A549 (cell line): Measurements from ENCODE around the gene ANXA6. TPM values are rescaled to one million over a fixed set of nuclear protein-coding genes. Genes with fewer than 3 reads are reported as not detected.

Source experiments
- ATAC-seq, 2 experiments: fragments of 200-7000 bp in 1 of 2; fragments of >200 bp in 1 of 2; cut with Nextera tagmentation in 1 of 2; cut with Tn5 transposase in 1 of 2; 3 replicates each; pipeline versions ENCODE4 v1.8.0 to v1.9.1; 2018 to 2020; ENCODE audit warnings: mild to moderate bottlenecking in 1 of 2, moderate library complexity in 1 of 2
- CTCF ChIA-PET: fragments of 300-600 bp; sonication (Branson Sonifier 250); formaldehyde crosslinking; extraction: SDS; loops from one replicate; lab custom pipeline; 2021; ENCODE audit warnings: antibody characterized with exemption, inconsistent platforms; lab: Yijun Ruan, JAX
- POLR2A ChIA-PET: fragments of 350-600 bp; formaldehyde crosslinking; extraction: SDS; loops from one replicate; lab custom pipeline; 2021; ENCODE audit warnings: antibody characterized with exemption, inconsistent platforms; lab: Yijun Ruan, JAX
- DNase-seq, 2 experiments: peaks; one replicate each; pipeline versions ENCODE4 v3.0.0 to v3.0.0-alpha.2; 2011 to 2016; ENCODE audit warnings: low read depth in 1 of 2, low spot score in 1 of 2
- FAIRE-seq: peaks from 2 replicates; lab custom pipeline; 2011; peaks lifted over from hg19 to GRCh38; lab: Jason Lieb, UNC
- H3K27ac ChIP-seq, 2 experiments: fragments of >200 bp; sonication (Bioruptor Twin); formaldehyde crosslinking; 3 replicates each; pipeline ENCODE4 v1.5.1; 2016 to 2017
- H3K4me1 ChIP-seq: fragments of >200 bp; sonication (Bioruptor Twin); formaldehyde crosslinking; 3 replicates; pipeline ENCODE4 v1.6.1; 2016
- H3K4me2 ChIP-seq: fragments of >200 bp; sonication (Bioruptor Twin); formaldehyde crosslinking; 3 replicates; pipeline ENCODE4 v1.6.1; 2016
- H3K4me3 ChIP-seq: fragments of >200 bp; sonication (Bioruptor Twin); formaldehyde crosslinking; 3 replicates; pipeline ENCODE4 v1.5.1; 2016
- H3K9me3 ChIP-seq: fragments of >200 bp; sonication (Bioruptor Twin); formaldehyde crosslinking; 3 replicates; pipeline ENCODE4 v1.6.1; 2016
- BHLHE40 ChIP-seq: IDR thresholded peaks from 2 replicates; pipeline ENCODE4 v1.6.1; 2012; ENCODE audit warnings: low read depth, low read length, inconsistent platforms
- CBX8 ChIP-seq: fragments of 200-600 bp; sonication (generic); IDR thresholded peaks from 2 replicates; pipeline ENCODE4 v1.6.1; 2016
- EHMT2 ChIP-seq: fragments of 200-600 bp; sonication (generic); IDR thresholded peaks from 2 replicates; pipeline ENCODE4 v1.6.1; 2016; ENCODE audit warnings: antibody characterized with exemption, low read depth, mild to moderate bottlenecking, moderate library complexity
- ELK1 ChIP-seq: fragments of 150-350 bp; IDR thresholded peaks from 2 replicates; pipeline ENCODE4 v1.6.1; 2014; ENCODE audit warnings: low read depth, mild to moderate bottlenecking, low read length
- EP300 ChIP-seq, 2 experiments: fragments of >200 bp; sonication (Bioruptor Twin); formaldehyde crosslinking; IDR thresholded peaks; 2 replicates in 1 of 2; 3 replicates in 1 of 2; pipeline ENCODE4 v1.6.1; 2016 to 2017
- ESRRA ChIP-seq: fragments of 150-350 bp; IDR thresholded peaks from 2 replicates; pipeline ENCODE4 v1.6.1; 2014; ENCODE audit warnings: mild to moderate bottlenecking, low read length, borderline replicate concordance
- FOSB ChIP-seq: fragments of 250-450 bp; sonication (Bioruptor Pico); IDR thresholded peaks from 2 replicates; pipeline ENCODE4 v1.5.0; 2020; ENCODE audit warnings: mild to moderate bottlenecking, moderate library complexity
- HOXA7 ChIP-seq: fragments of 250-450 bp; sonication (Bioruptor Pico); IDR thresholded peaks from 2 replicates; pipeline ENCODE4 v1.5.0; 2020; ENCODE audit warnings: mild to moderate bottlenecking, moderate library complexity
- HOXB5 ChIP-seq: fragments of 250-450 bp; sonication (Bioruptor Pico); IDR thresholded peaks from 2 replicates; pipeline ENCODE4 v1.5.0; 2020; ENCODE audit warnings: mild to moderate bottlenecking, moderate library complexity
- KDM5A ChIP-seq: fragments of 200-600 bp; sonication (generic); IDR thresholded peaks from 2 replicates; pipeline ENCODE4 v1.6.1; 2016; ENCODE audit warnings: antibody characterized with exemption, mild to moderate bottlenecking
- MYC ChIP-seq: IDR thresholded peaks from 2 replicates; pipeline ENCODE4 v1.6.1; 2012; ENCODE audit warnings: mild to moderate bottlenecking, inconsistent platforms, low read length, improper control_type of control experiment, borderline replicate concordance
- NFE2L2 ChIP-seq: fragments of 150-350 bp; conservative IDR thresholded peaks from 2 replicates; pipeline ENCODE4 v1.6.1; 2014; ENCODE audit warnings: low read length
- RAD21 ChIP-seq, 2 experiments: fragments of >200 bp in 1 of 2; sonication (Bioruptor Twin) in 1 of 2; formaldehyde crosslinking in 1 of 2; IDR thresholded peaks in 1 of 2; conservative IDR thresholded peaks in 1 of 2; 2 replicates in 1 of 2; 3 replicates in 1 of 2; pipeline ENCODE4 v1.6.1; 2012 to 2018; ENCODE audit warnings: inconsistent platforms in 1 of 2
- RCOR1 ChIP-seq: fragments of 150-350 bp; IDR thresholded peaks from 2 replicates; pipeline ENCODE4 v1.6.1; 2014; ENCODE audit warnings: antibody characterized with exemption, low read length, low read depth
- SMC3 ChIP-seq: fragments of >200 bp; sonication (Bioruptor Twin); formaldehyde crosslinking; IDR thresholded peaks from 3 replicates; pipeline ENCODE4 v1.6.1; 2018; ENCODE audit warnings: inconsistent platforms
- TFCP2L1 ChIP-seq: fragments of 250-450 bp; sonication (Bioruptor Pico); IDR thresholded peaks from 2 replicates; pipeline ENCODE4 v1.5.0; 2021; ENCODE audit warnings: mild to moderate bottlenecking
- ZC3H11A ChIP-seq: fragments of 450-650 bp; IDR thresholded peaks from 2 replicates; pipeline ENCODE4 v1.6.1; 2014; ENCODE audit warnings: antibody characterized with exemption, mild to moderate bottlenecking
- ZFP36 ChIP-seq: fragments of 450-650 bp; IDR thresholded peaks from 2 replicates; pipeline ENCODE4 v1.6.1; 2014; ENCODE audit warnings: borderline replicate concordance; ENCODE audit not compliant: partially characterized antibody
- ZNF302 ChIP-seq: fragments of 250-450 bp; sonication (Bioruptor Pico); IDR thresholded peaks from 2 replicates; pipeline ENCODE4 v1.9.0; 2021; ENCODE audit warnings: inconsistent platforms, mild to moderate bottlenecking, moderate library complexity
- ZSCAN20 ChIP-seq: fragments of 250-450 bp; sonication (Bioruptor Pico); IDR thresholded peaks from 2 replicates; pipeline ENCODE4 v1.8.0; 2022; ENCODE audit warnings: mild to moderate bottlenecking, moderate library complexity
- WGBS: methylation state at CpG from one replicate; pipeline ENCODE4 v1.1.6; 2017; ENCODE audit errors: missing lambda C conversion rate; 5-methylcytosine and 5-hydroxymethylcytosine counted together
- polyA plus RNA-seq, 4 experiments: library from polyadenylated mRNA; depleted of rRNA in 3 of 4; stranded (reverse); fragments of >200 nt; fragmentation: RNase III in 1 of 4; extraction: RNeasy Plus Mini Kit Qiagen cat#74134 plus additional on column Dnase treatment in 1 of 4; gene quantifications; 2 replicates in 3 of 4; 3 replicates in 1 of 4; pipeline ENCODE4 v1.2.3, GENCODE V29; 2011 to 2017
- TF ChIP-seq, protein P1 (sequence below): fragments of 250-450 bp; sonication (Bioruptor Pico); IDR thresholded peaks from 2 replicates; pipeline ENCODE4 v1.5.0; 2021; ENCODE audit warnings: mild to moderate bottlenecking, moderate library complexity, borderline replicate concordance
- TF ChIP-seq, protein P2 (sequence below): fragments of 450-650 bp; IDR thresholded peaks from 2 replicates; pipeline ENCODE4 v1.6.1; 2014; ENCODE audit warnings: antibody characterized with exemption

ANXA6 gene
- polyA plus RNA-seq, 2 of the 4 experiments (the other 2 are of a cell fraction) = 32.4 to 53.0 TPM

DNA sequence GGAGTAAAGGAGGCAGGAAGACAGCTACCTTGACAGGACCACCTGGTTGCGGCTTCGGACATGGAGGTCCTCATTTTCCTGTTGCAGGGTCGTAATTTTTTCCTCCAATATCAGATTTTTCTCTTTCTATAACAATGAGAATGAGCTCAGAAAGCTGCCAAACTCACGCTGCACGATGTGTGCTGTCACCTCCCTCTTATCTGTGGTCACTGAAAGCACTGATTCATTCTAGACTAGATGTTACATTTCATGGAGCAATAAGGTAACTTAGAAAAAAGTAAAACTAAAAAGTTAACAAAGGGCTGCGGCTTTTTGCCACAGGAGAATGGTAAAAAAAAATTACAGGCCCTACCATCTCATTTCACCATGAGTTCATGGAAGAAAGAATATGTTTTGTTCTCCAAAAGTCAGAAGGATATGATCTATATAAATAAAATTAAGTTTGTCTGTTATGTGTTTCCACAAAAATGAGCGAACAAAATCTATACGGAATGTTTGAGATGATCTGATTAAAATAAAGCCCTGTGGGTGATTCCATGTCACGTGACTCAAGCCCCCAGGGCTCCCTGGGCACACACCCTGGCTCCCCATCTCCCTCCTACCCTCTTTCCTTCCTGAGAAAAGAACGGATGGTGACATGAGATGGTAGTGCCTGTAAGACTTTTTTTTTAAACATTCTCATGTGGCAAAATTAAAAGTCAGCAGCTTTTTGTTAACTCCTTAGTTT, 26.9 kb upstream of the ANXA6 start:
- CTCF ChIA-PET = interaction anchor here (1.2 to 3.7 kb wide), 2 partner anchors 20 to 383 kb away, joined by 3 to 18 read pairs; no protein-coding TSS in a partner anchor
- ATAC-seq = no peak
- TF ChIP-seq ZC3H11A = no peak
- TF ChIP-seq ELK1 = no peak
- TF ChIP-seq, protein P1, sequence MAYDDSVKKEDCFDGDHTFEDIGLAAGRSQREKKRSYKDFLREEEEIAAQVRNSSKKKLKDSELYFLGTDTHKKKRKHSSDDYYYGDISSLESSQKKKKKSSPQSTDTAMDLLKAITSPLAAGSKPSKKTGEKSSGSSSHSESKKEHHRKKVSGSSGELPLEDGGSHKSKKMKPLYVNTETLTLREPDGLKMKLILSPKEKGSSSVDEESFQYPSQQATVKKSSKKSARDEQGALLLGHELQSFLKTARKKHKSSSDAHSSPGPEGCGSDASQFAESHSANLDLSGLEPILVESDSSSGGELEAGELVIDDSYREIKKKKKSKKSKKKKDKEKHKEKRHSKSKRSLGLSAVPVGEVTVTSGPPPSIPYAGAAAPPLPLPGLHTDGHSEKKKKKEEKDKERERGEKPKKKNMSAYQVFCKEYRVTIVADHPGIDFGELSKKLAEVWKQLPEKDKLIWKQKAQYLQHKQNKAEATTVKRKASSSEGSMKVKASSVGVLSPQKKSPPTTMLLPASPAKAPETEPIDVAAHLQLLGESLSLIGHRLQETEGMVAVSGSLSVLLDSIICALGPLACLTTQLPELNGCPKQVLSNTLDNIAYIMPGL (CRISPR knock-in tag) = no peak
- TF ChIP-seq ZNF302 (CRISPR knock-in tag) = no peak
- no peak for TF ChIP-seq MYC
- TF ChIP-seq EHMT2 = no peak
- TF ChIP-seq FOSB (CRISPR knock-in tag) = no peak
- no peak for TF ChIP-seq HOXA7 (CRISPR knock-in tag)
- TF ChIP-seq, all 56 proteins: peak for 0
- Histone ChIP-seq H3K4me2 (no peak overlapping the region), H3K27ac (no peak overlapping the region), H3K4me3 (no peak overlapping the region), H3K4me1 (no peaks in the 10 kb centered on the region), H3K9me3 (peaks cover 4% of the 10 kb centered on the region; the same call in 1 of the 3 replicates)
- FAIRE-seq = no peak
- no peak for DNase-seq
- POLR2A ChIA-PET = no interaction called here
- 62% methylated on average over 10 of the region's 10 CpGs for WGBS

DNA sequence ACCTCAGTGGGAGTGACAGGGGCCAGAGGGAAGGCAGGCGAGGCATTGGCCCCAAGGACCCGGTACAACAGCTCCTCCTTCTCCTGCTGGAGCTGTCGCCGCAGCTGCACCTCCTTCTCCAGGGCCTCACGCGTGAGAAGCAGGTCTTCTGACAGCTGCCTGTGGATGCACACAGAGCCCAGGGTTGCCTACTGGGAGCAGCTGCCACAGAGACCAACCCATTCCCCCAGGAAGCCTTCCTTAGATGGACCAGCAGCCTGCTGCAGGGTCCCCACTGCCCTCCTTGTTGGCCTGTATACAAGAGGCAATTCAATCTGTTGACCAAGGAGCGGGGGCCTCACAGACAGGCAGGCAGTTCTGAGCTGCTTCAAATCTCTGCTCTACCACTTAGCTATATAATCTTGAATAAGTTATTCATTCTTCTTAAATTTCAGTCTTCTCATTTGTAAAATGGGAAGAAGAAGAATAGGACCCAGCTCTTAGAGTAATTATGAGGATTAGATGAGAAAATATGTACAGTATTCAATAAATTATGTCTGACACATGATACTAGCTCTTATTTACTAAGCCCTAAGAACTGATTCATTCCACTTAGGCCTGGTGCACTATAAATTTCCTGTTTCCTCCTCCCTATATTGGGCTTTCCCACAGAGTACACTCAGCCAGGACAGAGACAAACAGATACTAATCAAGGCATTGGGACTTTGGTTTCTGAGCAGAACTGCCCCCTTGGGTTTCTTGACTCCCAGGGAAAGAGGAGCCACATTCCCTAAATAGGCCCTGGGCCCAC, 26.1 kb upstream of the ANXA6 start:
- no peak for ATAC-seq
- no peak overlapping the region for H3K27ac ChIP-seq
- no peak for FAIRE-seq
- no peak for DNase-seq
- peaks cover under 1% of the 10 kb centered on the region; the same call in 1 of the 3 replicates for H3K9me3 ChIP-seq
- H3K4me2 ChIP-seq = no peak overlapping the region
- ChIA-PET POLR2A (no interaction called here), CTCF (interaction anchor here (1.1 to 3.7 kb wide), 2 partner anchors 19 to 191 kb away, joined by 3 to 18 read pairs; no protein-coding TSS in a partner anchor)
- H3K4me1 ChIP-seq = no peaks in the 10 kb centered on the region
- TF ChIP-seq SMC3 (no peak), EP300 (IDR thresholded peaks at IDR 0.05) (no peak), ZFP36 (no peak), ESRRA (no peak), HOXA7 (CRISPR knock-in tag) (no peak), BHLHE40 (no peak), RCOR1 (no peak), ZSCAN20 (no peak), HOXB5 (CRISPR knock-in tag) (no peak), TFCP2L1 (CRISPR knock-in tag) (no peak), KDM5A (no peak), RAD21 (conservative IDR thresholded peaks at IDR 0.05 in 1 of 2, IDR thresholded peaks at IDR 0.05 in 1 of 2) (no peak), NFE2L2 (no peak), CBX8 (no peak)
- TF ChIP-seq, protein P2, sequence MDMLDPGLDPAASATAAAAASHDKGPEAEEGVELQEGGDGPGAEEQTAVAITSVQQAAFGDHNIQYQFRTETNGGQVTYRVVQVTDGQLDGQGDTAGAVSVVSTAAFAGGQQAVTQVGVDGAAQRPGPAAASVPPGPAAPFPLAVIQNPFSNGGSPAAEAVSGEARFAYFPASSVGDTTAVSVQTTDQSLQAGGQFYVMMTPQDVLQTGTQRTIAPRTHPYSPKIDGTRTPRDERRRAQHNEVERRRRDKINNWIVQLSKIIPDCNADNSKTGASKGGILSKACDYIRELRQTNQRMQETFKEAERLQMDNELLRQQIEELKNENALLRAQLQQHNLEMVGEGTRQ = no peak
- TF ChIP-seq, protein P1 (CRISPR knock-in tag) = no peak
- 91% methylated on average over 7 of the region's 7 CpGs for WGBS
- H3K4me3 ChIP-seq = no peak overlapping the region
